Upper lobe of left lung (tissue), 6 donors: Measurements from ENCODE around the gene IL7R. TPM values are rescaled to one million over a fixed set of nuclear protein-coding genes. Genes with fewer than 3 reads are reported as not detected.
"Not testable (repeated sequence)": the region's sequence is repeated elsewhere in the genome, so short reads cannot be mapped to it uniquely, and the experiment has no call there.

Experiments
- ATAC-seq, 2 donors: fragments of 200-7000 bp; cut with Tn5 transposase; one replicate each; pipeline ENCODE4 v1.9.1; 2022; ENCODE audit warnings: mild to moderate bottlenecking in 2 of 2, moderate library complexity in 2 of 2; ENCODE audit not compliant: low FRiP score in 2 of 2
- DNase-seq, 2 donors: peaks; one replicate each; pipeline ENCODE4 v3.0.0-alpha.2; 2019 to 2020
- H3K27ac ChIP-seq, 4 donors: fragments of 200-600 bp; sonication (generic); one replicate each; pipeline ENCODE4 v1.5.1; 2016 to 2019
- H3K27me3 ChIP-seq, 4 donors: fragments of 200-600 bp; sonication (generic); one replicate each; pipeline ENCODE4 v1.5.1; 2017 to 2019
- H3K36me3 ChIP-seq, 4 donors: fragments of 200-600 bp; sonication (generic); one replicate each; pipeline ENCODE4 v1.5.1; 2016 to 2019
- H3K4me1 ChIP-seq, 4 donors: fragments of 200-600 bp; sonication (generic); one replicate each; pipeline ENCODE4 v1.5.1; 2018 to 2019
- H3K4me3 ChIP-seq, 4 donors: fragments of 200-600 bp; sonication (generic); one replicate each; pipeline ENCODE4 v1.5.1; 2017 to 2019; ENCODE audit warnings: mild to moderate bottlenecking in 2 of 4, moderate library complexity in 1 of 4
- H3K9me3 ChIP-seq, 4 donors: fragments of 200-600 bp; sonication (generic); one replicate each; pipeline ENCODE4 v1.5.1; 2018 to 2019
- EP300 ChIP-seq, 4 donors: sonication (generic); formaldehyde crosslinking; IDR thresholded peaks; one replicate each; pipeline ENCODE4 v1.5.1; 2017; ENCODE audit warnings: antibody characterized with exemption in 4 of 4, control low read depth in 2 of 4
- POLR2A ChIP-seq, 4 donors: fragments of 450-650 bp; IDR thresholded peaks; one replicate each; pipeline ENCODE4 v1.5.1; 2016 to 2017; ENCODE audit warnings: antibody characterized with exemption in 4 of 4, mild to moderate bottlenecking in 2 of 4
- POLR2AphosphoS5 ChIP-seq, 2 donors: sonication (generic); formaldehyde crosslinking; IDR thresholded peaks; one replicate each; pipeline ENCODE4 v1.5.1; 2017; ENCODE audit warnings: antibody characterized with exemption in 2 of 2
- whole genome bisulfite sequencing, 2 donors: methylation state at CpG; one replicate each; pipeline ENCODE4 v1.1.5; 2017 to 2018; 5-methylcytosine and 5-hydroxymethylcytosine counted together
- total RNA-seq, 6 donors: library from RNA; depleted of rRNA in 4 of 6; stranded (reverse); fragments of >200 nt in 4 of 6; gene quantifications; one replicate each; pipeline versions ENCODE4 v1.1.0 to v1.2.1, GENCODE V29; 2016 to 2021
- TF ChIP-seq, protein P1 (sequence below), 6 experiments: fragments of 450-650 bp in 4 of 6; fragments of 200-600 bp in 2 of 6; sonication (generic) in 2 of 6; IDR thresholded peaks; one replicate each; pipeline ENCODE4 v1.5.1; 2016 to 2019; ENCODE audit warnings: antibody characterized with exemption in 6 of 6
- donor health status: DM: no; HTN: no; CAD: no; lungs with moderate emphysema.
- donor health status: DM: no; HTN: yes; CAD: no; lungs with severe emphysema.

Gene IL7R
- total RNA-seq, 6 donors from 2014 or later, result 86.8 to 139 (median 94.7) TPM

DNA sequence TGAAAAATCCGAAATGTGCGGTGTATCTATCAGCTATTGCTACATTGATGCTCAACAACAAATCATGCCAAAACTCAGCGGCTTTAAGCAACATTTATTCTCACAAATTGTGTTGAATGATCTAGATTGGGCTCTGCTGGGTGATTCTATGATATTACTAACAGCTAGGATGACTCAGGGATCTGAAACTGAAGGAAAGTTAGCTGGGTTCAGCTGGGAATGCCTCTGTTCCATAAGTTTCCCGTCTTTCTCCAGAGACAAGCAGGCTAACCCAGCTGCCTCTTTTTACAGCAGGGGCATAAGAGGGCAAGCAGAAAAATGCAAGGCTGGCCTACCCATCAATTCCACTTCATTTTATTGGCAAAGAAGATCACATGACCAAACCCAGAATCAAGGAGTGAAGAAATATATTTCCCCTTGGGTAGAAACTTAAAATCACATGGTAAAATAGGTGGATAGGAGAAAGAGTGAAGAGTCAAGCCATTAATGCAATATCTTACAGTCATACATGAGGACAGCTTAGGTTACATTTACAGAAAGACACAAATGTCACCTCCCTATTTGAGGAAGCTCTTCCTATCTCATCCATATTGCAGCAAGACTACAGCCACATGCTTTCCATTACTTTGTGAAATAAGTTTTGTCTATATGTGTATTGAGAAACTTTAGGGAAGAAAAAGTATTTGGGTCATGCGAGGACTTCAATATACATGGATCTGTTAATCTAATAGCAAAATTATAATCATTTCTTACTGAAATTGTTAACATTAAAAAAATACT lies 30.8 kb downstream of the IL7R start:
- WGBS, 2 donors, result 56 to 67% methylated on average over 5 of the region's 5 CpGs

GRCh38 chr5:35890021-35891020 lies 33.6 kb downstream of the IL7R start:
- TF ChIP-seq POLR2A (IDR thresholded peaks at IDR 0.05), result no peak
- TF ChIP-seq, protein P1, sequence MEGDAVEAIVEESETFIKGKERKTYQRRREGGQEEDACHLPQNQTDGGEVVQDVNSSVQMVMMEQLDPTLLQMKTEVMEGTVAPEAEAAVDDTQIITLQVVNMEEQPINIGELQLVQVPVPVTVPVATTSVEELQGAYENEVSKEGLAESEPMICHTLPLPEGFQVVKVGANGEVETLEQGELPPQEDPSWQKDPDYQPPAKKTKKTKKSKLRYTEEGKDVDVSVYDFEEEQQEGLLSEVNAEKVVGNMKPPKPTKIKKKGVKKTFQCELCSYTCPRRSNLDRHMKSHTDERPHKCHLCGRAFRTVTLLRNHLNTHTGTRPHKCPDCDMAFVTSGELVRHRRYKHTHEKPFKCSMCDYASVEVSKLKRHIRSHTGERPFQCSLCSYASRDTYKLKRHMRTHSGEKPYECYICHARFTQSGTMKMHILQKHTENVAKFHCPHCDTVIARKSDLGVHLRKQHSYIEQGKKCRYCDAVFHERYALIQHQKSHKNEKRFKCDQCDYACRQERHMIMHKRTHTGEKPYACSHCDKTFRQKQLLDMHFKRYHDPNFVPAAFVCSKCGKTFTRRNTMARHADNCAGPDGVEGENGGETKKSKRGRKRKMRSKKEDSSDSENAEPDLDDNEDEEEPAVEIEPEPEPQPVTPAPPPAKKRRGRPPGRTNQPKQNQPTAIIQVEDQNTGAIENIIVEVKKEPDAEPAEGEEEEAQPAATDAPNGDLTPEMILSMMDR (IDR thresholded peaks at IDR 0.05), result no peak
- no peak for TF ChIP-seq EP300 (IDR thresholded peaks at IDR 0.05)
- TF ChIP-seq POLR2AphosphoS5 (IDR thresholded peaks at IDR 0.05), result no peak
- Histone ChIP-seq H3K27ac (no peak overlapping the region), H3K4me1 (no peaks in the 10 kb centered on the region), H3K36me3 (no peaks in the 10 kb centered on the region), H3K27me3 (no peaks in the 10 kb centered on the region), H3K9me3 (no peaks in the 10 kb centered on the region), H3K4me3 (no peak overlapping the region)
- DNase-seq, result no peak
- ATAC-seq, result no peak
- WGBS, 2 donors, result 63 to 69% methylated on average over 5 of the region's 5 CpGs

More for the DNA sequence above, 30.8 kb downstream of the IL7R start:
- DNase-seq, result no peak
- TF ChIP-seq POLR2A (IDR thresholded peaks at IDR 0.05), result no peak
- TF ChIP-seq, protein P1 (IDR thresholded peaks at IDR 0.05), result no peak
- no peak for TF ChIP-seq POLR2AphosphoS5 (IDR thresholded peaks at IDR 0.05)
- no peak for TF ChIP-seq EP300 (IDR thresholded peaks at IDR 0.05)
- Histone ChIP-seq H3K27ac (no peak overlapping the region), H3K4me3 (no peak overlapping the region), H3K27me3 (no peaks in the 10 kb centered on the region), H3K9me3 (no peaks in the 10 kb centered on the region), H3K36me3 (no peaks in the 10 kb centered on the region), H3K4me1 (peaks cover 0 to 5% (median 2%) of the 10 kb centered on the region in 4 donors)
- ATAC-seq, result no peak

DNA sequence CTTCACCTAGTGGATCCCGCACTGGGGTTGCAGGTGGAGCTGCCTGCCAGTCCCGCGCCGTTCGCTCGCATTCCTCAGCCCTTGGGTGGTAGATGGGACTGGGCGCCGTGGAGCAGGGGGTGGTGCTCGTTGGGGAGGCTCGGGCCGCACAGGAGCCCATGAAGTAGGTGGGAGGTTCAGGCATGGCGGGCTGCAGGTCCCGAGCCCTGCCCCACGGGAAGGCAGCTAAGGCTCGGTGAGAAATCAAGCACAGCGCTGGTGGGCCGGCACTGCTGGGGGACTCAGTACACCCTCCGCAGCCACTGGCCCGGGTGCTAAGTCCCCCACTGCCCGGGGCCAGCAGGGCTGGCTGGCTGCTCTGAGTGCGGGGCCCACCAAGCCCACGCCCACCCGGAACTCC lies 36.1 kb downstream of the IL7R start:
- not testable (repeated sequence) for H3K36me3 ChIP-seq, H3K27me3 ChIP-seq, H3K4me3 ChIP-seq, H3K27ac ChIP-seq, H3K4me1 ChIP-seq, H3K9me3 ChIP-seq, ATAC-seq
- 96 to 100% methylated on average over 5 to 22 of the region's 23 CpGs for WGBS, 2 donors
- DNase-seq, result peak in 1 of 2 donors; percentile 69

GRCh38 chr5:35894131-35894530 lies 37.4 kb downstream of the IL7R start:
- no peaks in the 10 kb centered on the region for H3K36me3 ChIP-seq
- WGBS, 2 donors, result 85 to 87% methylated on average over 5 of the region's 5 CpGs
- H3K27me3 ChIP-seq, result no peaks in the 10 kb centered on the region
- ATAC-seq (no peak), DNase-seq (no peak)
- no peaks in the 10 kb centered on the region for H3K4me1 ChIP-seq
- TF ChIP-seq POLR2A (IDR thresholded peaks at IDR 0.05) (no peak), EP300 (IDR thresholded peaks at IDR 0.05) (no peak), POLR2AphosphoS5 (IDR thresholded peaks at IDR 0.05) (no peak)
- TF ChIP-seq, protein P1 (IDR thresholded peaks at IDR 0.05), result no peak
- no peak overlapping the region for H3K27ac ChIP-seq
- H3K4me3 ChIP-seq, result no peak overlapping the region
- no peaks in the 10 kb centered on the region for H3K9me3 ChIP-seq

DNA sequence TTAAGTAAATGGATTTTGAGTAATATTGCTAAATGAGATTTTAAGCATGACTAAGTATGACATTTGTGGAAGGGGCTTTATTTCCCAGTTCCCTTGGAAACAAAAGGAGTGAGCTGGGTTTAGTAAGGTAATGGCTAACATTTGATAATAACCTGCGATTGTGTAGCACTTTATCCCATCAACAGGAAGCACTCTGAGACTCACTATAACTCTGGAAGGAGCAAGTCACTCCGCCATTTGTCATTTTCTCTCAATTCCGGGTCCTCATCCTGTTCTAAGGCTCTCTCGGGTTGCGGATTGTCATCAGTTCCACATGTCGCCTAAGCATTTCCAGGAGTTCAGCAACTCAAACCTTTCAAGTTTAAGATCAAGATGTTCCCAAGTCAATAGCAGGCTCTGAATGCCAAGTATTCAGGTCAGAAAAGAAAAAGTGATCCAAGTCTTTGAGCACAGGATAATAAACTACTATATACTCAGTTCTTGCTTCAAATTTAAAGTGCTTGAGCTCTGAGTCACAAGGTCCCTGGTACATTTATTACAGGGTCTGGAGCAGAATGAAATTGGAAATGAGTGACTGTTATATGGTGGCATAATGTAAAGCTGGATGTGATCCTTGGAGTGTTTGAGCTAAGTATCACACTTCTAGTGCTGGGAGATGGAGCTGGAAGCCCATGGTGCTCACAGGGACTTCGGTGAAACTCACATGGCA lies 42.4 kb downstream of the IL7R start:
- TF ChIP-seq EP300 (IDR thresholded peaks at IDR 0.05), result no peak
- no peak for TF ChIP-seq POLR2A (IDR thresholded peaks at IDR 0.05)
- WGBS, 2 donors, result 82 to 83% methylated on average over 7 of the region's 7 CpGs
- DNase-seq (no peak), ATAC-seq (no peak)
- H3K4me3 ChIP-seq, result no peak overlapping the region
- no peaks in the 10 kb centered on the region for H3K4me1 ChIP-seq
- no peaks in the 10 kb centered on the region for H3K27me3 ChIP-seq
- H3K36me3 ChIP-seq, result no peaks in the 10 kb centered on the region
- H3K27ac ChIP-seq, result no peak overlapping the region
- H3K9me3 ChIP-seq, result no peaks in the 10 kb centered on the region
